HG03558 (cell line): Measurements from ENCODE around the gene UBL7.
"Not testable (repeated sequence)": the region's sequence is repeated elsewhere in the genome, so short reads cannot be mapped to it uniquely, and the experiment has no call there.

ENCODE experiments used
- ATAC-seq: cut with Tn5 transposase; IDR thresholded peaks from one replicate; pipeline ENCODE4 v1.9.1; 2021; ENCODE audit warnings: moderate number of reproducible peaks; ENCODE audit not compliant: unreplicated experiment; ENCODE audit errors: extremely low read depth

UBL7 gene

GRCh38 chr15:74464897-74465296, 3.9 kb upstream of the UBL7 start:
- no peak for ATAC-seq

- ATAC-seq: no peak
These were observed 3.3 kb upstream of the UBL7 start for GRCh38 chr15:74464216-74464615.

GRCh38 chr15:74463634-74464033, 2.7 kb upstream of the UBL7 start:
- ATAC-seq: no peak

- no peak for ATAC-seq
These were observed 1.0 kb upstream of the UBL7 start for GRCh38 chr15:74461847-74462511.

- ATAC-seq: no peak
These were observed 662 bp downstream of the UBL7 start for GRCh38 chr15:74460298-74460697.

- ATAC-seq: not testable (repeated sequence)
These were observed 1.2 kb downstream of the UBL7 start for GRCh38 chr15:74459798-74460197.

- no peak for ATAC-seq
These were observed 2.5 kb downstream of the UBL7 start for GRCh38 chr15:74458473-74458872.

GRCh38 chr15:74457036-74457435, 3.9 kb downstream of the UBL7 start:
- ATAC-seq: not testable (repeated sequence)

GRCh38 chr15:74454764-74455500, 6.0 kb downstream of the UBL7 start:
- ATAC-seq: no peak

- ATAC-seq: no peak
These were observed 6.8 kb downstream of the UBL7 start for GRCh38 chr15:74453925-74454763.

GRCh38 chr15:74451861-74452835, 8.8 kb downstream of the UBL7 start:
- ATAC-seq: no peak

GRCh38 chr15:74451322-74451721, 9.6 kb downstream of the UBL7 start:
- ATAC-seq: no peak

- ATAC-seq: no peak
These were observed 11.2 kb downstream of the UBL7 start for GRCh38 chr15:74449643-74450205.

GRCh38 chr15:74449095-74449494, 11.9 kb downstream of the UBL7 start:
- no peak for ATAC-seq

GRCh38 chr15:74445816-74446763, 14.9 kb downstream of the UBL7 start:
- ATAC-seq: no peak

- no peak for ATAC-seq
These were observed 16.6 kb downstream of the UBL7 start for GRCh38 chr15:74444106-74445062.
